K562 (cell line): Measurements from ENCODE around the gene DLK2.

Experiments
- BRD9 ChIP-seq: fragments of 450-650 bp; IDR thresholded peaks from 2 replicates; pipeline ENCODE4 v1.6.1; 2018; ENCODE audit warnings: low read depth; ENCODE audit not compliant: partially characterized antibody
- CTCF ChIP-seq, 3 experiments: IDR thresholded peaks in 2 of 3; conservative IDR thresholded peaks in 1 of 3; 2 replicates each; pipeline ENCODE4 v1.5.1; 2011 to 2012; ENCODE audit warnings: low read length in 3 of 3, mild to moderate bottlenecking in 3 of 3, control low read depth in 2 of 3, improper control_type of control experiment in 1 of 3, inconsistent platforms in 1 of 3, low read depth in 1 of 3, mixed read lengths in 1 of 3, moderate library complexity in 1 of 3; ENCODE audit not compliant: insufficient read depth in 2 of 3
- MYC ChIP-seq, 2 experiments: fragments of 250-450 bp in 1 of 2; sonication (Bioruptor Pico) in 1 of 2; IDR thresholded peaks; 2 replicates each; pipeline versions ENCODE4 v1.5.1 to v1.6.1; 2012 to 2021; ENCODE audit warnings: low read depth in 2 of 2, borderline replicate concordance in 1 of 2, improper control_type of control experiment in 1 of 2, low read length in 1 of 2, mild to moderate bottlenecking in 1 of 2, moderate library complexity in 1 of 2
- TBP ChIP-seq: optimal IDR thresholded peaks from 2 replicates; pipeline ENCODE3; 2011; ENCODE audit warnings: low read depth, low read length, improper control_type of control experiment

GRCh38 chr6:43468240-43468639 is 12.9 kb upstream of the DLK2 start:
- TF ChIP-seq CTCF (IDR thresholded peaks at IDR 0.05 in 2 of 3, conservative IDR thresholded peaks at IDR 0.05 in 1 of 3; ENCODE audit: insufficient read depth in 2 of 3, low read depth in 1 of 3, low read length in 3 of 3) (no peak), MYC (IDR thresholded peaks at IDR 0.05; ENCODE audit: low read depth, low read length) (no peak), MYC (CRISPR knock-in tag; IDR thresholded peaks at IDR 0.05; ENCODE audit: borderline replicate concordance, low read depth) (no peak), TBP (no peak), BRD9 (no peak)
